A673 (cell line): Measurements from ENCODE around the gene NDUFB11.

Source experiments
- EZH2 ChIP-seq: fragments of 200-600 bp; sonication (generic); IDR thresholded peaks from 2 replicates; pipeline ENCODE4 v1.6.1; 2017; ENCODE audit warnings: borderline replicate concordance, low read depth, mild to moderate bottlenecking, mixed read lengths, antibody characterized with exemption, low read length; ENCODE audit not compliant: poor library complexity, severe bottlenecking
- TF ChIP-seq, protein P1 (sequence below): fragments of 300-800, 200-600 bp; sonication (generic); conservative IDR thresholded peaks from 2 replicates; pipeline ENCODE4 v1.5.1; 2017; ENCODE audit warnings: low read depth, mild to moderate bottlenecking, antibody characterized with exemption, low read length, moderate library complexity, mixed read lengths

- TF ChIP-seq, protein P1, sequence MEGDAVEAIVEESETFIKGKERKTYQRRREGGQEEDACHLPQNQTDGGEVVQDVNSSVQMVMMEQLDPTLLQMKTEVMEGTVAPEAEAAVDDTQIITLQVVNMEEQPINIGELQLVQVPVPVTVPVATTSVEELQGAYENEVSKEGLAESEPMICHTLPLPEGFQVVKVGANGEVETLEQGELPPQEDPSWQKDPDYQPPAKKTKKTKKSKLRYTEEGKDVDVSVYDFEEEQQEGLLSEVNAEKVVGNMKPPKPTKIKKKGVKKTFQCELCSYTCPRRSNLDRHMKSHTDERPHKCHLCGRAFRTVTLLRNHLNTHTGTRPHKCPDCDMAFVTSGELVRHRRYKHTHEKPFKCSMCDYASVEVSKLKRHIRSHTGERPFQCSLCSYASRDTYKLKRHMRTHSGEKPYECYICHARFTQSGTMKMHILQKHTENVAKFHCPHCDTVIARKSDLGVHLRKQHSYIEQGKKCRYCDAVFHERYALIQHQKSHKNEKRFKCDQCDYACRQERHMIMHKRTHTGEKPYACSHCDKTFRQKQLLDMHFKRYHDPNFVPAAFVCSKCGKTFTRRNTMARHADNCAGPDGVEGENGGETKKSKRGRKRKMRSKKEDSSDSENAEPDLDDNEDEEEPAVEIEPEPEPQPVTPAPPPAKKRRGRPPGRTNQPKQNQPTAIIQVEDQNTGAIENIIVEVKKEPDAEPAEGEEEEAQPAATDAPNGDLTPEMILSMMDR: no peak
- TF ChIP-seq EZH2: no peak
Measured at GRCh38 chrX:47093860-47094259, 50.6 kb downstream of the NDUFB11 start.
